K562 (cell line): Measurements from ENCODE around the gene VILL. TPM values are rescaled to one million over a fixed set of nuclear protein-coding genes. Genes with fewer than 3 reads are reported as not detected.

Source experiments
- AFF4 ChIP-seq: sonication (generic); formaldehyde crosslinking; IDR thresholded peaks from 2 replicates; pipeline ENCODE4 v1.8.0; 2023; ENCODE audit warnings: mild to moderate bottlenecking, missing genetic modification reagents
- ARID1B ChIP-seq: fragments of 450-650 bp; IDR thresholded peaks from 2 replicates; pipeline ENCODE4 v1.6.1; 2016; ENCODE audit warnings: antibody characterized with exemption, mild to moderate bottlenecking, inconsistent platforms
- ATF7 ChIP-seq: fragments of 450-650 bp; IDR thresholded peaks from 2 replicates; pipeline ENCODE4 v1.7.1; 2014; ENCODE audit warnings: mild to moderate bottlenecking, moderate library complexity
- BCOR ChIP-seq: fragments of 450-650 bp; IDR thresholded peaks from 2 replicates; pipeline ENCODE4 v1.6.1; 2016
- E2F4 ChIP-seq: sonication (generic); formaldehyde crosslinking; IDR thresholded peaks from 2 replicates; pipeline ENCODE4 v1.8.0; 2022; ENCODE audit warnings: mild to moderate bottlenecking, low read depth, missing genetic modification reagents
- GABPA ChIP-seq: fragments of 200-800 bp; sonication (Bioruptor generic); conservative IDR thresholded peaks from 2 replicates; pipeline ENCODE4 v1.6.1; 2016; ENCODE audit warnings: low read depth, missing genetic modification characterization, missing compliant biosample characterization
- MITF ChIP-seq: IDR thresholded peaks from 2 replicates; pipeline ENCODE4 v1.6.1; 2014; ENCODE audit warnings: antibody characterized with exemption
- NFATC3 ChIP-seq: fragments of 450-650 bp; IDR thresholded peaks from 2 replicates; pipeline ENCODE4 v1.6.1; 2017; ENCODE audit warnings: mild to moderate bottlenecking
- NR2F6 ChIP-seq: fragments of 450-650 bp; formaldehyde crosslinking; IDR thresholded peaks from 2 replicates; pipeline ENCODE4 v1.4.0; 2020; ENCODE audit warnings: mild to moderate bottlenecking
- NUFIP1 ChIP-seq: fragments of 450-650 bp; IDR thresholded peaks from 2 replicates; pipeline ENCODE4 v1.6.1; 2018; ENCODE audit not compliant: partially characterized antibody
- PHF21A ChIP-seq: fragments of 450-650 bp; IDR thresholded peaks from 2 replicates; pipeline ENCODE4 v1.6.1; 2017; ENCODE audit warnings: low read depth, borderline replicate concordance
- PURB ChIP-seq: sonication (generic); formaldehyde crosslinking; IDR thresholded peaks from 2 replicates; pipeline ENCODE4 v1.9.0; 2021; ENCODE audit warnings: low read depth, mild to moderate bottlenecking, missing genetic modification reagents
- RBBP5 ChIP-seq: fragments of 200-600 bp; sonication (generic); IDR thresholded peaks from 2 replicates; pipeline ENCODE4 v1.6.1; 2012; ENCODE audit warnings: borderline replicate concordance, mild to moderate bottlenecking, low read length, control low read depth, inconsistent platforms; ENCODE audit not compliant: insufficient read depth, poor library complexity, severe bottlenecking
- SRSF1 ChIP-seq: fragments of 200-400 bp; formaldehyde crosslinking; IDR thresholded peaks from 2 replicates; pipeline ENCODE4 v1.6.1; 2017; ENCODE audit warnings: mild to moderate bottlenecking, low read depth, low read length, moderate library complexity
- STAT5A ChIP-seq: IDR thresholded peaks from 2 replicates; pipeline ENCODE4 v1.6.1; 2012; ENCODE audit warnings: low read length, inconsistent platforms, borderline replicate concordance
- XRCC5 ChIP-seq: fragments of 200-400 bp; formaldehyde crosslinking; IDR thresholded peaks from 2 replicates; pipeline ENCODE4 v1.6.1; 2017; ENCODE audit warnings: low read depth, mild to moderate bottlenecking, low read length
- ZBTB43 ChIP-seq: sonication (generic); formaldehyde crosslinking; IDR thresholded peaks from 2 replicates; pipeline ENCODE4 v1.8.0; 2023; ENCODE audit warnings: mild to moderate bottlenecking, missing genetic modification reagents
- ZNF134 ChIP-seq: fragments of 250-450 bp; sonication (Bioruptor Pico); conservative IDR thresholded peaks from 2 replicates; pipeline ENCODE4 v1.4.0; 2020
- ZNF699 ChIP-seq: fragments of 250-450 bp; sonication (Bioruptor Pico); IDR thresholded peaks from 2 replicates; pipeline ENCODE4 v1.8.0; 2021; ENCODE audit warnings: mild to moderate bottlenecking, moderate library complexity; ENCODE audit not compliant: insufficient replicate concordance
- polyA plus RNA-seq, 8 experiments: library from polyadenylated mRNA; depleted of rRNA in 4 of 8; stranded (reverse) in 5 of 8; unstranded in 3 of 8; fragments of >200 nt; fragmentation: Nextera tagmentation in 2 of 8; fragmentation: Illumina TruSeq in 1 of 8; extraction: Ambion mirVana in 2 of 8; extraction: Trizol in 1 of 8; gene quantifications; 2 replicates each; pipeline versions ENCODE4 v1.2.1 to v1.2.3, GENCODE V29; 2011 to 2014; ENCODE audit warnings: inconsistent platforms in 1 of 8, missing spikeins in 1 of 8
- total RNA-seq, 7 experiments: library from RNA; depleted of rRNA in 6 of 7; stranded (reverse); fragments of >200 nt in 6 of 7; fragmentation: Illumina TruSeq in 2 of 7; extraction: Trizol in 2 of 7; gene quantifications; 2 replicates each; pipeline versions ENCODE4 v1.2.1 to v1.2.3, GENCODE V29; 2011 to 2021; ENCODE audit warnings: low replicate concordance in 1 of 7

Gene VILL
- total and polyA plus RNA-seq, 9 of the 15 experiments (the other 6 are each of a cell fraction or from before 2014, with no cell fraction given): 0.11 to 16.0 (median 8.8) TPM

GRCh38 chr3:37986479-37987314, 3.9 kb upstream of the VILL start (continued):
- peak; percentile 72; the same call in 1 of the 2 replicates for TF ChIP-seq MITF
- no peak for TF ChIP-seq SRSF1
- no peak for TF ChIP-seq NUFIP1
- peak; percentile 74 for TF ChIP-seq BCOR
- 0 out of 2 replicates have a peak, but pooled peaks have one; percentile 8 for TF ChIP-seq ZNF134 (CRISPR knock-in tag)
- no peak for TF ChIP-seq E2F4 (CRISPR knock-in tag)
- no peak for TF ChIP-seq ZNF699 (CRISPR knock-in tag)
- TF ChIP-seq STAT5A: peak; percentile 96
- TF ChIP-seq NFATC3: peak; percentile 87
- TF ChIP-seq XRCC5: peak; percentile 67; the same call in 1 of the 2 replicates
- peak; percentile 49; the same call in 1 of the 2 replicates for TF ChIP-seq AFF4 (CRISPR knock-in tag)
- TF ChIP-seq NR2F6 (CRISPR knock-in tag): no peak
- peak; percentile 100 for TF ChIP-seq ARID1B
- TF ChIP-seq ZBTB43 (CRISPR knock-in tag): no peak
- TF ChIP-seq PHF21A: peak; percentile 54; the same call in 1 of the 2 replicates
- TF ChIP-seq PURB (CRISPR knock-in tag): no peak
- TF ChIP-seq ATF7: peak; percentile 86
- no peak for TF ChIP-seq RBBP5
- no peak for TF ChIP-seq GABPA (tag)
